Prostate gland (tissue), 2 donors: Measurements from ENCODE around the gene SLC25A10.

Experiments
- CTCF ChIP-seq, 4 experiments: fragments of 200-600 bp in 2 of 4; fragments of 450-650 bp in 2 of 4; sonication (generic) in 2 of 4; IDR thresholded peaks; 1 replicate in 3 of 4; 2 replicates in 1 of 4; pipeline ENCODE4 v1.5.1; 2016 to 2019; ENCODE audit warnings: antibody characterized with exemption in 4 of 4, mild to moderate bottlenecking in 2 of 4, moderate library complexity in 2 of 4
- POLR2A ChIP-seq: fragments of 450-650 bp; IDR thresholded peaks from one replicate; pipeline ENCODE4 v1.6.1; 2016; ENCODE audit warnings: antibody characterized with exemption, mild to moderate bottlenecking

- no peak for TF ChIP-seq CTCF (IDR thresholded peaks at IDR 0.05)
- TF ChIP-seq POLR2A: no peak
Measured at GRCh38 chr17:81714412-81715106, 2.5 kb downstream of the SLC25A10 start.
